HuH-7 (cell line): ENCODE results near the gene ENPP1.
"Not testable (repeated sequence)": the region's sequence is repeated elsewhere in the genome, so short reads cannot be mapped to it uniquely, and the experiment has no call there.

Experiments used
- DNase-seq: peaks from one replicate; pipeline ENCODE4 v3.0.0; 2011; ENCODE audit warnings: low spot score

The ENPP1 gene

DNA sequence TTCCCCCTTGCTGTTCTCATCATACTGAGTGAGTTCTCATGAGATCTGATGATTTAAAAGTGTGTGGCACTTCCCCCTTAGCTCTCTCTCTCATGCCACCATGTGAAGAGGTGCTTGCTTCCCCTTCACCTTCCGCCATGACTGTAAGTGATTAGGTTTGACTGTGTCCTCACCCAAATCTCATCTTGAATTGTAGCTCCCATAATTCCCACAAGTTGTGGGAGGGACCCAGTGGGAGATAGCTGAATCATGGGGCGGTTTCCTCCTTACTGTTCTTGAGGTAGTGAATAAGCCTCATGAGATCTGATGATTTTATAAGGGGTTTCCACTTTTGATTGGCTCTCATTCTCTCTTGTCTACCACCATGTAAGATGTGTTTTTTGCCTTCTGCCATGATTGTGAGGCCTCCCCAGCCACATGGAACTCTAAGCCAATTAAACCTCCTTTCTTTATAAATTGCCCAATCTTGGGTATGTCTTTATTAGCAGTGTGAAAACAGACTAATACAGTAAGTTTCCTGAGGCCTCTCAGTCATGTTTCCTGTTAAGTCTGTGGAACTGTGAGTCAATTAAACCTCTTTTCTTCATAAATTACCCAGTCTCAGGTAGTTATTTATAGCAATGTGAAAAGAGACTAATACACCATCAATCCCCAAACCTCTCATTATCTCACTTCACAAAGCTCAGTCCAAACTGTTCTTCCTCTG lies 108.4 kb downstream of the ENPP1 start:
- not testable (repeated sequence) for DNase-seq

DNA sequence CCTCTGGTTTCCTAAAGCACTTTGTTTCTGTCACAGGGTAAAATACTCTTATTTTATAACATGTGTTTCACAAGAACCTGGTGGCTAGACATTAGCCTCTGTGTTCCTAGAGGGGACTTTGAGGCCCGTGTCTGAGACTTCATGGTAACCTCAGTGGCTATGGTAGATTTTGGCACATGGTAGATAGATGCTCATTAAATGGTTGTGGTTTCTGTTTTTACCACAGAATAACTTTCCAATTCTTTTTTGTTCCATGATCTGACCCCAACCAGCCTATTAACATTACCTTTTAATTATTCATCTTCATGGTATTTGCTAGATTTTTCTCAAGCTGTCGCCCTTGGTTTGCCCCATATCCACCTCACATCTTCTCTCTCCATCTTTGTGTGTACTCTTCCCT lies 109.0 kb downstream of the ENPP1 start:
- DNase-seq, result no peak

DNA sequence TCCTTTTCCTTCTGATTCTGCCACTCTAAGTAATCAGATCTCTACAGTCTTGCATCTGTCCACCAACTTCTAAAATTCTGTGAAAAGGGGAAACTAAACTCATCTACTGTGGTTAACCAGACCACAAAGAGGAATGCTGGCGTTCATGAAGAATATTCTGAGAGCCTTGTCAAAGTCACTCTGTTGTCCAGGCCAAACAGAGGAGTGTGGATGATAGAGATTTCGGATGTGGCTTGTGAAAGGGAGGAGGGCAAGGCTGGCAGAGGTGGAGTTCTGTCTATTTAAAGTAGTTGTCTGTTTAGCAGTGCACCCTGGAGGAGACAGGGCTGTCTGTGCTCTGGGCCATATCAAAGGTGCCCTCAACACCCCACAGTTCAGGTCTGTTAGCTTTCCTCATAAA lies 109.5 kb downstream of the ENPP1 start:
- DNase-seq, result no peak

DNA sequence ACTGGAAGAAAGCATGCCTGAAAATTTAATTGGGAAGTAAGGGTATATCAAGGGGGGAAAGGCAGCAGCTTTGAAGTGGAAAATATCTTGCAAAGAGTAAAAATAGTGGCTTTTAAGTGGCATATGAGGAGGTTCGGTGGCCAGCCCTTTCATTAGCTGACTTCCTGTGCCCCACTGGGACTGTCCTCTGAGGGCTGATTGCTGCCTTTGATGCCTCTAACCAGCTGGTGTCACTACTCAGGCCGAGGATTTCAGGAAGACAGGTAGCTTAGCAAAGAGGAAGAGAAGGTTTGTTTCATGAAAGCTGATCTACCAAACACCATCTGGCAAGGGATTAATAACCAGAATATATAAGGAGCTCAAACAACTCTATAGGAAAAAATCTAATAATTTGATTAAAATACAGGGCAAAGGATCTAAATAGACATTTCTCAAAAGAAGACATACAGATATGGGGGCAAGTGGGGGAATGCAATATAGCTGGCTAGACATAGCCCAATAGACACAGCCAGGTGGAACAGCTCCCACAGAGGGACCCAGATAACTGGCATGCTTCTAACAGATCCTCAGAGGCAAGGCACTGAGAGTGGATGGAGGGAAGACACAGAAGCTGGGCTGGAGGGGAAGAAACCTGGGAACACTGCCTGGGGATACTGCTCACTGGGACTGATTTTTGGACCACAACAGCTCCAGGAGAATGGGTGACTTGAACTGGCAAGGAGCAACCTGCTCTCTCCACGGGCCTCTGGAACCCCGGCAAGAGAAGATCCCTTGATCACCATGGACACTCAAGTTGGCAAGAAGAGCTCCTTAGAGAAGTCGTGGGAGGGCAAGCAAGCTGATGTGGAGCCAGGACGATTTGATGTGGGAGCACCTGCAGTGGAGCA lies 110.2 kb downstream of the ENPP1 start:
- no peak for DNase-seq

DNA sequence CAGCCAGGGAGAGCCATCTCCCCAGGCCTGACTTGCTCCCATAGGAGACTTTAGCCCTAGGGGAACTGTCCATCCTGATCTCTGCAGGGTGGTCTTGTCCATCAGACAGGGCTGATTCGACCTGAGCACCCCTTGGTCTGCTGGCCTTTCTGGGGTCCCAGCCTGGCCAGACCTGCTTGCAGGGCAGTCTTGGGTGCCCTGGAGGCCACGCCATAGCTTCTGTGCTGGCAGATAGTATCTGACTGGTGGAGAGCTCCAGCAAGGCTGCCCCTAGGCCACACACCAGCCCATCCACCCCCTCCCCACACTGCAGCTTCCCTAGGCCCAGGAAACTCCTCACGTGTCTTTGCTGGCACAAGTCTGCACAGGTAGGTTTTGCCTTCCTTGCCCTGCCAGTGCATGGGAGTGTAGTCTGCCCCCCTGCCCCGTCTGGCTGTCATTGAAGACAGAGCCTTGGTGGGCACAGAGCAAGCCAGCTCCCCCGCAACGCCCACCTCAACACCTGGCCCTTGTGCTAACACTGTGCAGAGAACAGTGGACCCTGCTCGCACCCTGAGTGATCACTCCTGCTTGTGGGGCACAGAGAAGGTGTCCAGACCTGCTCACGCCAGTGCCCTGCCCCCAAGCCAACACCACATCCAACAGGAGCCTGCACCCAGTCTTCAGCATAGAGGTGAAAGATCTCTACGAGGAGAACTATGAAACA lies 111.0 kb downstream of the ENPP1 start:
- no peak for DNase-seq

DNA sequence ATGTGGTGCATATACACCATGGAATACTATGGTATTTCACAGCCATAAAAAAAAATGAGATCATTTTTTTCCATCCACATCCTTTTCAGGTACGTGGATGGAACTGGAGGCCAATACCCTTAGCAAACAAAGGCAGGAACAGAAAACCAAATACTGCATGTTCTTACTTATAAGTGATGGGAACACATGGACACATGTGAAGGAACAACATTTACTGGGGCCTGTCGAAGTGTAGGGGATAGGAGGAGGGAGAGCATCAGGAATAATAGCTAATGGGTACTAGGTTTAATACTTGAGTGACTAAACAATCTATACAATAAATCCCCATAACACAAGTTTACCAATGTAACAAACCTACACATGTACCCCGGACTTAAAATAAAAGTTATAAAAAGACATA lies 112.8 kb downstream of the ENPP1 start:
- DNase-seq, result no peak

DNA sequence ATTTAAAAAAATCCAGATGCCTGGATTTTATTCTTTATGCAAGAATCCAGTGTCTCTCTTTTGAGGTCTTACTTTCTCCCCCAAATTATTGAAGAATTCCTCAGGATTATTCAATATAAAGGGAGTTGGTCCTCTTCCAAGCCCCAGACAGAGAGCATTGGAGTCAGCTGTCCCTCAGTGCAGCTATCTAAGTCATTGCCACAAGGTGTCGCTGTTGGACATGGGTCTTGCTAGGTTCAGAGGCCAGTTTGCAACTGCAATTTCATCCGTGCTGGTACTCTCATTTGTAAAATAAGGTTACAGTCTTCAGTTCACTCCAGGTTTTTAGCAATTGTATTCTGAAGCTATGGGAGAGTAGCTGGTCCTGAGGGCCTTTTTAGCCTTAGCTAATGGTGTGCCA lies 115.5 kb downstream of the ENPP1 start:
- no peak for DNase-seq

DNA sequence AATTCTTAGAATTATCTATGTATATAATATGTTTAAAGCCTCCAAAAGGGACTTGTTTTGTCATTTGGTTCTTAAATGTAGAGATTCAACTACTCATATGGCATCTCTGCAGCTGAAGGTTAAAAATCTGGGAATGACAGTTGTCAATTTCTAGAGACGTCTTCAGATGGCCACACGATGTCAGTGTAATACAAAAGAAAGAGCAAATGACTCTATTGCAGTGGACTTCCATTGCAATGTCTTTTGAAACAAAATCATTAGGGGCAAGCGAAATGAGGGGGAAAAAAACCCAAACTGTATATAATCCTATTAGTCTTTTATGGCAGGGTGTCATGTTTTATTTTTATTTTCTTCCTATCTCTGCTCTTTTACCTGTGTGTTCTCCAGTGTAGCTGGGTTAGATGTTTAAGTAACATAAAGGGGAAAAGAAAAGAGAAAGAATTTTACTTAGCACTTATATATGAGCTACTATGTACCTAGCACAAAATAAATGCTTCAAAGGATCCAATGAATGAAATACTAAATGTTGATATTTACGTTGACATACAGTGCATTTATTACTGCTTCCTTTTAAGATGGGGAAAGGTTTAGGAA lies 117.2 kb downstream of the ENPP1 start:
- no peak for DNase-seq

DNA sequence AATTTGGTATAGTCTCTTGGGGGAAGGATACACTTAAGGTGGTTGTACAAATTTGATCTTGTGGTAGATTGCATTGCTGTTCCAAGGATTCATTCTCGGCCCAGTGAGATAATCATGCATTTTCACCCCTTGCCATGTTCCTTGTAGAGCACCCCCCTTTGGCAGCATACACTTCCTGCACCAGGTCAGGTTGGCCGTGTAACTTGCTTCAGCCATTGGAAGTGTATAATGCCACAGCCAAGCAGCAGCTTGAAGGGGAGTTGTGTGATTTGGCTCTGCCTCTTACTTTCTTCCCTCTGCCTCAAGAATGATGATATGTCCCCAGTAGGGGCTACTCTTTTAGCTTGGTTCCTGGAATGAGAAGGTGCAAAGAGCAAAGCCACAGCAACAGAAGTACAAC lies 121.4 kb downstream of the ENPP1 start:
- DNase-seq, result no peak

DNA sequence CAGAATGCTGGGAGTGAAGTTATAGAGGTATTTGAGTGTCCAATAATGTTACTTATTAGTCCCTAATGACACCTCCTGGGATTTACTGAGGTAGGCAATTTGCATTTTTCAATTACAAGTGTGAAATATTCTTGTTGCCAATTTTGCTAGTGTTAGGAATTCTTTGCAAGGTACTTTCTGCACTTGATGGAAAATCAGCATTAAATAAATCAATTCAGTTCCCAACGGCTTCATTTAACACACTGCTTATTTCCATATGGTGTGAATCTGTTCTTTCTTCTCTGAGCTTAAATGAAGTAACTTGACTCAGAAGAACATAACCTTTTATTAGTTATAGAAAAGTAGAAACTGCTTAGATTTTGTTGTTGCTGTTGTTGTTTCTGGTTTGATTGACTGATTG lies 122.2 kb downstream of the ENPP1 start:
- no peak for DNase-seq

DNA sequence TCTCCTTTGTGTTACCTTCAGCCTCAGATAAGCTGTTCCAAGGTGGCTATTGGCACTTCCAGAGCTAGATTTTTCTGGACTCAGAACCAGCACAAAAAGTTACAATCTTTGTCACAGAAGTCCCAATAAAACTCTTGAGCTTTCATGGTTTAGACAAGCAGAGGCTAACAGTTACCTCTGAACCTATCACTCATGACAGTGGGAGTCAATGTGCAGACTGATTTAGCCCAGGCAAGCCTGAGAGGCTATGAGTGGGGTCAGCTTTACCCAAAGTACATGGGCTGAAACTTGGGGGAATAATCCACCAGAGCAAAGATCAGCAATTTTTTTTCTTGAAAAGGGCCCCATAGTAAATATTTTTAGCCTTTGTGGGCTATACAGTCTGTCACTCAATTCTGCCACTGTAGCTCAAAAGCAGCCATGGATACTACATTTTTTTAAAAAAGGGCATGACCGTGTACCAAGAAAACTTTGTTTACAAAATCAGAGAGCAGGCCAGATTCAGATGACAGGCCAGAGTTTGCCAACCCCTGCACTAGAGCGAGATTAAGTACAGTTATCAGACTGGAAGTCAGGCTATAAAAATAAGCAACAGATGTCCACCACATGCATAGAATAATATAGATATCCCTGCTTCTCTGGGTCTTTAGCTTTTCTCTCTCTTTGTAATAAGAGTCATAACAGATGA lies 123.4 kb downstream of the ENPP1 start:
- DNase-seq, result no peak

DNA sequence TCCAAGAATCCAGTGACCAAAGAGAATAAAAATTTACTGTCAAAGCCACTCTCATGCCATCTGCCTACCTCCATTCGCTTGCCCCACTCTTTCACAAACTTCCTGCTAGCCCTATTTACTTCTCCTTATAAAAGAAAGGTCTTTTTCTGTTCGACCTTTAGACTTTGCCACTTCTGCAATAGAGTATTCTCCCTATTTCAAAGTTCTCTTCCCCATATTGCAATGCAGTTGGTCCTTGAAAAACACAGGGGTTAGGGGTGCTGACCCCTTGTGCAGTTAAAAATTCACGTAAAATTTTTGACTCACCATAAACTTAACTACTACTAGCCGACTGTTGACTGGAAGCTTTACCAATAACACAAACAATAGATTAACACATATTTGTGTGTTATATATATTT lies 128.3 kb downstream of the ENPP1 start:
- no peak for DNase-seq

DNA sequence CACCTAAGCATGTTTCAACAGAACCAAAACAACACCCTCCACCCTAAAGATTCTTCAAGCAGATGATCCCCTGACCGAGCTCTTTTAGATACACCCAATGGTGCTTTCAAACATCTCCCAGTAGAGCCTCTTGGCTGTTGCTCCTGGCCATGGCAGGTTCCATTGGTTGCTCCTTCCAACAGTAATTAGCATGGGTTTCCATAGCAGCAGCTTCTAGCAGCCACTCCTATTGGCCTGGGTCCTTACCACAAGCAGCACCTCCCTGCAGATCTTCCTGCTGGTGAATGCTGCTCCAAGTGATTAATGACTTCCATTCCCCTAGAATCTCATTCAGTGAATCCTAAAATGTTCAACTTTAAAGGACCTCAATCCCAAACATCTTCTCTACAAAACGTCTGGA lies 129.4 kb downstream of the ENPP1 start:
- no peak for DNase-seq

DNA sequence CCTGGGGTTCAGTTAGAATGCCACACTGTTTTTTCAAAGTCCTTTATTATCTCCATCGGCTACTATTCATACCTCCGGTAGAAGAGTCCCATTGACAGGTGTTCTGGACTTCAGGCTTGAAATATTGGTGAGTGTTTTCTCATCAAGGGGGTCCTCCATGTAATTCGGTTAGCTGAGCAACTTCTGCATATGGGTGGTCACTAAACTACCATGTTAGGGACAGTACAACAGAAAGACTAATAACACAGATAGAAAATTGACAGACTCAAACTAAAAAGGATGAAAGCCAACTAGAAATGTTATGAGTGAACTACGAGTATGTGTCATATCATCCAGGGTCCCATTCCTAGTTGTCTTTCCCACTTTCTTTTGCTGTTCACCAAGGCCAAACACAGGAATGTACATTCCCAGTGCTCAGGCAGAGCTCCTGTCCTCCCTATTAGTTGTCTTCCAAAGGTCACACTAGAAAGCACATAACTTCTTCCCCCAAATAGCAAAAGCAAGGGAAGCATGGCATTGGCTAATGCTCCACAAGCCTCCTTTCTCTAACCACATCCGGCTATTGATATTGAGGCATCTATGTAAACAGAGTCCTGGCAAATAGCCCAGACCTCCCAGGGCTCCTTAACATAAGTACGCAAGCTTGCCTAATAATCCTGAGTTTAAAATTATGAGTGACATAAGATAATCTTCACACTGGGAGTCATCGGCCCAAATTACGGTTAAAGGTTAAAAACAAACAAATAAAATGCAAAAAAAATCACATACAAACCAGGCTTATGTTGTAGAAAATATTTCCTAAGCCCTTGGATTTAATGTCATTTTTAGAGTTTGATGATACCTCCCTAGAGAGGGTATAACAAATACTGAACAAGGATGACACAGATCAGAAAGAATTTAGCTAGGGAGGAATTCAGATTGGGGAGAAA lies 130.1 kb downstream of the ENPP1 start:
- no peak for DNase-seq
